ENCODE measurements around the gene COG1. TPM values are rescaled to one million over a fixed set of nuclear protein-coding genes. Genes with fewer than 3 reads are reported as not detected.

COG1 gene
- total and polyA plus RNA-seq, 2 of the 8 experiments (the other 6 are each of a cell fraction or from before 2014, with no cell fraction given) = 11.0 to 19.5 TPM

- POLR2A ChIA-PET (ENCODE audit: partially characterized antibody) = interaction anchor here (0.7 to 1.6 kb wide), 4 partner anchors 8 to 55 kb away, joined by 3 to 8 read pairs (median 3); no protein-coding TSS in a partner anchor
- H3K4me2 ChIP-seq (ENCODE audit: insufficient read depth in 1 of 2, low read depth in 2 of 2, low read length in 2 of 2) = no peak overlapping the region; a peak in 1 of 4 replicates
- TF ChIP-seq CHD2 (IDR thresholded peaks at IDR 0.05; ENCODE audit: low read length) (no peak), CBX5 (IDR thresholded peaks at IDR 0.05; ENCODE audit: low read depth, low read length) (no peak), BACH1 (IDR thresholded peaks at IDR 0.05; ENCODE audit: low read length) (no peak), SIN3A (conservative IDR thresholded peaks at IDR 0.05 in 1 of 2, IDR thresholded peaks at IDR 0.05 in 1 of 2; ENCODE audit: low read depth in 1 of 2, low read length in 2 of 2) (no peak), CHD1 (IDR thresholded peaks at IDR 0.05; ENCODE audit: low read depth, low read length) (no peak), GTF2F1 (IDR thresholded peaks at IDR 0.05; ENCODE audit: borderline replicate concordance, low read depth, low read length) (no peak), EP300 (IDR thresholded peaks at IDR 0.05; ENCODE audit: borderline replicate concordance in 1 of 2, low read depth in 2 of 2, low read length in 2 of 2) (no peak), HDAC6 (IDR thresholded peaks at IDR 0.05; ENCODE audit: low read depth, low read length) (no peak), PHF8 (conservative IDR thresholded peaks at IDR 0.05; ENCODE audit: low read depth, low read length) (no peak), CEBPB (IDR thresholded peaks at IDR 0.05; ENCODE audit: low read depth, low read length) (no peak)
- TF ChIP-seq, protein P1, sequence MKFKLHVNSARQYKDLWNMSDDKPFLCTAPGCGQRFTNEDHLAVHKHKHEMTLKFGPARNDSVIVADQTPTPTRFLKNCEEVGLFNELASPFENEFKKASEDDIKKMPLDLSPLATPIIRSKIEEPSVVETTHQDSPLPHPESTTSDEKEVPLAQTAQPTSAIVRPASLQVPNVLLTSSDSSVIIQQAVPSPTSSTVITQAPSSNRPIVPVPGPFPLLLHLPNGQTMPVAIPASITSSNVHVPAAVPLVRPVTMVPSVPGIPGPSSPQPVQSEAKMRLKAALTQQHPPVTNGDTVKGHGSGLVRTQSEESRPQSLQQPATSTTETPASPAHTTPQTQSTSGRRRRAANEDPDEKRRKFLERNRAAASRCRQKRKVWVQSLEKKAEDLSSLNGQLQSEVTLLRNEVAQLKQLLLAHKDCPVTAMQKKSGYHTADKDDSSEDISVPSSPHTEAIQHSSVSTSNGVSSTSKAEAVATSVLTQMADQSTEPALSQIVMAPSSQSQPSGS (IDR thresholded peaks at IDR 0.05; ENCODE audit: low read length) = no peak
These were observed 1.8 kb downstream of the COG1 start for GRCh38 chr17:73194514-73195222.

More at GRCh38 chr17:73194514-73195222, 1.8 kb downstream of the COG1 start:
- Histone ChIP-seq H3K23ac (ENCODE audit: insufficient read length) (no peak overlapping the region), H4K5ac (ENCODE audit: insufficient read length, low read depth, low read length) (no peak overlapping the region), H2BK12ac (ENCODE audit: low read depth, low read length) (no peak overlapping the region), H2BK15ac (ENCODE audit: low read length) (no peak overlapping the region), H3K14ac (ENCODE audit: insufficient read length) (no peak overlapping the region), H2AK5ac (ENCODE audit: low read depth, low read length) (no peak overlapping the region), H4K91ac (replicated peaks; ENCODE audit: insufficient read length, low read length) (no peak overlapping the region), H3K36me3 (ENCODE audit: control insufficient read depth in 2 of 4, insufficient read depth in 4 of 4, low read length in 3 of 4) (peaks cover 5 to 28% (median 19%) of the 10 kb centered on the region in 4 experiments), H3K9ac (replicated peaks in 1 of 4; ENCODE audit: extremely low read depth in 1 of 4, low read depth in 3 of 4, low read length in 3 of 4) (no peak overlapping the region), H3K18ac (ENCODE audit: extremely low read depth, low read length) (no peak overlapping the region), H4K8ac (ENCODE audit: extremely low read depth, insufficient read depth, low read length) (no peak overlapping the region), H3K4ac (replicated peaks; ENCODE audit: insufficient read length, low read depth, low read length) (no peak overlapping the region), H3K4me1 (replicated peaks in 1 of 4; ENCODE audit: control insufficient read depth in 3 of 4, insufficient read depth in 4 of 4, low read length in 3 of 4) (peaks cover 0 to 4% (median 2%) of the 10 kb centered on the region in 4 experiments; a peak in 2 of 7 replicates), H3K9me3 (ENCODE audit: insufficient read depth in 2 of 2, low read depth in 1 of 2, low read length in 1 of 2) (no peaks in the 10 kb centered on the region), H3K79me1 (ENCODE audit: low read depth, low read length) (no peaks in the 10 kb centered on the region), H3K4me3 (ENCODE audit: extremely low read depth in 1 of 4, insufficient read depth in 2 of 4, low read depth in 3 of 4, low read length in 4 of 4) (no peak overlapping the region), H3K79me2 (ENCODE audit: control insufficient read depth in 1 of 2, insufficient read depth in 2 of 2, low read length in 2 of 2) (peaks cover 0 to 2% of the 10 kb centered on the region in 2 experiments; a peak in 1 of 4 replicates), H3K23me2 (ENCODE audit: low read depth, low read length) (peaks cover 4% of the 10 kb centered on the region), H2BK5ac (ENCODE audit: low read depth, low read length) (no peak overlapping the region), H2AFZ (ENCODE audit: low read length) (no peak overlapping the region), H3K27me3 (replicated peaks in 1 of 4; ENCODE audit: control insufficient read depth in 3 of 4, extremely low read depth in 1 of 4, insufficient read depth in 3 of 4, low read length in 3 of 4) (no peaks in the 10 kb centered on the region), H3K27ac (ENCODE audit: low read depth, low read length) (no peak overlapping the region), H2BK20ac (ENCODE audit: low read length) (no peak overlapping the region), H4K20me1 (replicated peaks in 1 of 2; ENCODE audit: control insufficient read depth in 1 of 2, insufficient read depth in 2 of 2, low read length in 2 of 2) (peaks cover 0 to 4% of the 10 kb centered on the region in 2 experiments), H3K56ac (replicated peaks; ENCODE audit: insufficient read length, low read depth, low read length) (no peak overlapping the region), H2BK120ac (replicated peaks; ENCODE audit: low read depth, low read length) (no peak overlapping the region)
- 90% methylated on average over 22 of the region's 22 CpGs; no CpG with 5 or more reads in 1 of the 2 experiments for WGBS, 2 experiments (ENCODE audit: extremely low coverage in 1 of 2, insufficient coverage in 1 of 2, insufficient read length in 1 of 2, insufficient replicate concordance in 2 of 2, low coverage in 1 of 2, low lambda C conversion rate in 2 of 2, missing lambda C conversion rate in 1 of 2)
- no peak for FAIRE-seq
- no peak for DNase-seq (ENCODE audit: low read depth in 1 of 2, low spot score in 2 of 2)
- CTCF ChIA-PET (ENCODE audit: partially characterized antibody) = interaction anchor here (0.8 to 2.8 kb wide), 7 partner anchors 13 to 471 kb away, joined by 3 to 14 read pairs (median 4); a partner anchor contains a TSS
